Mammary epithelial cell (primary cell): Measurements from ENCODE around the gene FASN.

Experiments used
- EZH2 ChIP-seq: IDR thresholded peaks from 2 replicates; pipeline ENCODE4 v1.6.1; 2012; ENCODE audit warnings: low read length, inconsistent platforms, borderline replicate concordance
- TF ChIP-seq, protein P1 (sequence below), 2 donors: IDR thresholded peaks in 1 of 2; conservative IDR thresholded peaks in 1 of 2; 2 replicates each; pipeline ENCODE4 v1.5.1; 2011 to 2012; ENCODE audit warnings: inconsistent platforms in 2 of 2, low read length in 2 of 2, mild to moderate bottlenecking in 2 of 2, control low read depth in 1 of 2, low read depth in 1 of 2; ENCODE audit not compliant: insufficient read depth in 1 of 2; ENCODE audit errors: extremely low read depth in 1 of 2

- TF ChIP-seq, protein P1, sequence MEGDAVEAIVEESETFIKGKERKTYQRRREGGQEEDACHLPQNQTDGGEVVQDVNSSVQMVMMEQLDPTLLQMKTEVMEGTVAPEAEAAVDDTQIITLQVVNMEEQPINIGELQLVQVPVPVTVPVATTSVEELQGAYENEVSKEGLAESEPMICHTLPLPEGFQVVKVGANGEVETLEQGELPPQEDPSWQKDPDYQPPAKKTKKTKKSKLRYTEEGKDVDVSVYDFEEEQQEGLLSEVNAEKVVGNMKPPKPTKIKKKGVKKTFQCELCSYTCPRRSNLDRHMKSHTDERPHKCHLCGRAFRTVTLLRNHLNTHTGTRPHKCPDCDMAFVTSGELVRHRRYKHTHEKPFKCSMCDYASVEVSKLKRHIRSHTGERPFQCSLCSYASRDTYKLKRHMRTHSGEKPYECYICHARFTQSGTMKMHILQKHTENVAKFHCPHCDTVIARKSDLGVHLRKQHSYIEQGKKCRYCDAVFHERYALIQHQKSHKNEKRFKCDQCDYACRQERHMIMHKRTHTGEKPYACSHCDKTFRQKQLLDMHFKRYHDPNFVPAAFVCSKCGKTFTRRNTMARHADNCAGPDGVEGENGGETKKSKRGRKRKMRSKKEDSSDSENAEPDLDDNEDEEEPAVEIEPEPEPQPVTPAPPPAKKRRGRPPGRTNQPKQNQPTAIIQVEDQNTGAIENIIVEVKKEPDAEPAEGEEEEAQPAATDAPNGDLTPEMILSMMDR (conservative IDR thresholded peaks at IDR 0.05 in 1 of 2, IDR thresholded peaks at IDR 0.05 in 1 of 2; ENCODE audit: extremely low read depth in 1 of 2, insufficient read depth in 1 of 2, low read depth in 1 of 2, low read length in 2 of 2) = no peak
- TF ChIP-seq EZH2 = no peak
Measured at GRCh38 chr17:82062076-82062983, 35.7 kb downstream of the FASN start.
